DMS53 (cell line): ENCODE measurements around the gene TMEM179.

Experiments
- DNase-seq: peaks from one replicate; lab custom pipeline; 2025; lab: John Stamatoyannopoulos, UW

The TMEM179 gene

GRCh38 chr14:104544362-104544961, 60.1 kb downstream of the TMEM179 start:
- DNase-seq, result no peak

- no peak for DNase-seq
Observed at GRCh38 chr14:104542871-104543830, 61.4 kb downstream of the TMEM179 start.

GRCh38 chr14:104541905-104542465, 62.6 kb downstream of the TMEM179 start:
- no peak for DNase-seq
